Fibroblast of skin of left quadriceps (primary cell): ENCODE data around the gene RAB3GAP2.
"Not testable (repeated sequence)": the region's sequence is repeated elsewhere in the genome, so short reads cannot be mapped to it uniquely, and the experiment has no call there.

Experiments
- DNase-seq, 2 experiments: peaks; one replicate each; pipeline ENCODE4 v3.0.0-alpha.2; 2013; ENCODE audit warnings: low read depth in 2 of 2

RAB3GAP2 gene

GRCh38 chr1:220139966-220140365 is 132.3 kb downstream of the RAB3GAP2 start:
- DNase-seq = no peak

DNA sequence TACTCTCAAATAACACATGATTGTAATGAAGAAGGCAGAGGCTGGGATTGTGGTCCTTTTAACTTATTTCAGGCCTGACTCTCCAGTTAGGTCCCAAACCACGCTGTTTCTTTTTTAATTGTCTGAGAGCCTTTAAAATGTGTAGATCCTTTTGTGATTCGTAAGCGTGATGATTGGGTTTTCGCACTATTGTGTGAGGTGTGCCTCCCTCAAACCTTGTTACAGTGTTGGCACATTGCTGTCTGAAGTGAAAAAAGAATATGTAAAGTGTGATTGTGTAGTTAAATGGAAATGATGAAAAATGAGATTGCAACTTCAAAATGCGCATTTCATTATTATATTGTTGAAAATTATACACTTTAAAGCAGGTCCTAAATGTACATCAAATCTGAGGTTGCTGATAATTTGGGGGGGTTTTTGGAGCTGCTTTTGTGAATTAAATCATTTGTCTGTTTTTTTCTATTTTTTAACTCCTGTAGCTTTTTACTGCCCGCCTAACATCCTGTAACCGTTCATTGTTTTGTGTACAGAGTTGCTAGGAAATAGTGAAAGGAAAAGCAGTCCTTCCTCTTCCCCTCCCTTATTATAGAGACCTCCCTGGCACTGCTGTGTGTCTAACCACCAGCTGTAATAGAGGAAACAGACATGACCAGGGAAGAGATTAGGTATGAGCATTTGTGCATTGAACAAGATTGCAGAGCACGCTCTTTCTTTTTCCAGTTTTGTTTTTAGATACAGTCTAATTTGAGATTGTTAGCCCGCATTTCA is 135.1 kb downstream of the RAB3GAP2 start:
- no peak for DNase-seq

DNA sequence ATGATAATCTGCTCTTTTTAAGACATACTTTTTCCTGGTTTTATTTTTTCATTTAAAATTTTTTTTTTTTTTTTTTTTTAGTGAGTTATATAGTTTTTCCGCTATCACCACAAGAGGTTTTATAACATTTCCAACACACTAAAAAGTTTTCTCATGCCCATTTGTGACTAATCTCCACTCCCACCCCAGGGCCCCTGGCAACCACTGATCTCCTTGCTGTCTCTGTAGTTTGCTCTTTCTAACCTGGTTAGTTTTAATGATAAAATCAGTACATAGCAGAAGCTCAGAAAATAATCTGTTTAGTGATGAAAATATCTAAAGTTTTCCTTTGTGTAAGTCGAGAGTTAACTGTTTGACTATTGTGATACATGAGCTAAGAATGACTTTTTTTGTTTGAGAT is 136.5 kb downstream of the RAB3GAP2 start:
- no peak for DNase-seq

DNA sequence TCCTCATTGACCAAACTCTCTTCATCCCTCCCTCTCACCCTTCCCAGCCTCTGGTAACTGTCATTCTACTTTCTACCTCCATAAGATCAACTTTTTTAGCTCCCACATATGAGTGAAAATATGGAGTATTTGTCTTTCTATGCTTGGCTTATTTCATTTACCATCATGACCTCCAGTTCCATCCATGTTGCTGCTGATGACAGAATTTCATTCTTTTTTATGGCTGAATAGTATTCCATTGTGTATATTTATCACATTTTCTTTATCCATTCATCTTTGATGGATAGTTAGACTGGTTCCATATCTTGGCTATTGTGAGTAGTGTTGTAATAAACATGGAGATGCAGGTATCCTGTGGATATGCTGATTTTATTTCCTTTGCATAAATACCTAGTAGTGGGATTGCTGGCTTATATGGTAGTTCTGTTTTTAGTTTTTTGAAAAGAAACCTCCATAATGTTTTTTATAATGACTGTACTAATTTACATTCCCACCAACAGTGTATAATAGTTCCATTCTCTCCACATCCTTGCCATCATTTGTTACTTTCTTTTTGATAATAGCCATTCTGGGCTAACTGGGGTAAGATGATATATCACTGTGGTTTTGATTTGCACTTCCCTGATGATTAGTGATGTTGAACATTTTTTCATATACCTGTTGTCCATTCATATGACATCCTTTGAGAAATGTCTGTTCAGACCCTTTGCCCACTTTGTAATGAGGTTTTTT is 142.6 kb downstream of the RAB3GAP2 start:
- DNase-seq = no peak

- DNase-seq = no peak
These were observed 145.2 kb downstream of the RAB3GAP2 start for GRCh38 chr1:220127076-220127475.

- DNase-seq = peak; percentile 43 to 46
These were observed 147.7 kb downstream of the RAB3GAP2 start for GRCh38 chr1:220124542-220124941.

DNA sequence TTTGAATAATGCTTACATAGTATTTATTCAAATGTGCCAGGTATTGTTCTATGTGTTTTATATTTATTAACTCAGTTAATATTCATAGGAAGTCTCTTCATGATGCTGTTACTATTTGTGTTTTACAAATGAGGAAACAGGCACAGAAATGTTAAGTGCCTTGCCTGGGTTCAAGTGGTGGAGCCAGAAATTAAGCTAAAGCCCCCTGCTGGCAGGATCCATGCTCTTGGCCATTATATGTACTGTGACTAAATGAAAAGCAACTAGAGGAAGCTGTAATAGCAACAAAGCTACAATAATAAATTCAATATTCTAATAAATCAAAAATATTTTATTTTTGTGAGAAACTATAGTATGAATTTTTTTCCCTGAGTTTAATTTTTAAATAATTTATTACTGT is 148.4 kb downstream of the RAB3GAP2 start:
- DNase-seq = no peak

DNA sequence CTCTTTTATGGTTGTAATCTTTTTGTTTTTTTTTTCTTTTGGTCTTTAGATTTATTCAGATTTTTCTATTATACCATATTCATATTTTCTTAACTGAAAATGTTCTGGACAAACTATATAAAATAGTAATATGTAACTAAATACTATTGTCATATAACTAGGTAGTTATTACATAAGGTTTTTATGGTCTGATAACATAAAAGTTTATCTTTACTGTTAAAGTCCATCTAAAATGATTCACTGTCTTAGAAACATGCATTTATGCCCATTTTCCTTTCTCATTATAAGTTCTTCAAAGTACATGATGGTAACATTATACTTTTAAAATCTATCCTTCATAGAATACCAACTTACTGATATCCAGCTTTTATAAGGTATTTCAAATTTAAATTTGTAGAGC is 149.2 kb downstream of the RAB3GAP2 start:
- no peak for DNase-seq

DNA sequence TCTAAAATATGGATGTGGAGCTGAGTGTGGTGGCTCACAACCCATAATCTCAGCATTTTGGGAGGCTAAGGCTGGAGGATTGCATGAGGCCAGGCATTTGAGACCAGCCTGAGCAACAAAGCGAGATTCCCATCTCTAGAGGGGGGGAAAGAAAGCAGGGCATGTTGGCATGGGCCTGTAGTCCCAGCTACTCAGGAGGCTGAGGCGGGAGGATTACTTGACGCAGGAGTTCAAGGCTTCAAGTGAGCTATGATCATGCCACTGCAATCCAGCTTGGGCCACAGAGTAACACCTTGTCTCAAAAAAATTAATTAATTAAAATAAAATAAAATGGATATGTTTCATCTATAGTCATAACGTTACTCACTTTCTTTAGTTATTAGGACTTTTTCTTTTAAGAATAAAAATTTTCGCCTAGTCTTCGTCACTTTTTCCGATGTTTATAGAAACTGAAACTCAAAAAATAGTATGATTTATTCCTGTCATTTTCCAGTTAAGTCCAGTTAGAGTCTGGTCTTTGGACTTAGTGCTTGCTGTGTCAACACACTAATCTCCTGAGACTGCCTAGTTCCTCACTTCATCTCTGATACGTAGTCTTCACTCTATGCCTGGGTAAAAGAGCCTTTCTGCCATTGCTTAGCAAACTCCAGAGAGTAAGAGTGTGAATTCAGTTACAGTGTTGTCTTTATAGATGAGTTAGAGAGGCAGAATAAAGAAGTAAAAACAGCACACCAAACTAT is 150.3 kb downstream of the RAB3GAP2 start:
- no peak for DNase-seq

DNA sequence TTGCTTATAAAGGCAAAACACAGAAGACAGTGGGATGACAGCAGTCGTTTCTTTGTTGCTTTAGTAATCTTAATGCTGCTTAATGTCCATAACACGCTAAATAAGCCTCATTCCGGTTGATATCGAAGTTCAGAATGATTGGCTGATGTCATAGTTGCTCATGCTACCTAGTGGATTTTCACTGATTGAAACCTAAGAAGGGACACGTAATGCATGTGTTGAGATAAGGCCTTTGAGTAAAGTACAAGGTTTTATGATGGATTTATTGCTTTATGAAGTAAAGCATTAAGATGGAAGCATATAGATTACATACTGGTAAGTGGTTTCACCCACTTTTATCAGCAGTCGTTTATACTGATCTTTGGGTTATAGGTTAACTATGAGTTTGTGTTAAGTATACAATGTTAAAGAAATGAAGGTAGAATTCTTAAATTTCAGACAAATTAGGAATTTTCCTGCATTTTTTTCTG is 153.2 kb downstream of the RAB3GAP2 start:
- no peak for DNase-seq

GRCh38 chr1:220113136-220113695 is 159.0 kb downstream of the RAB3GAP2 start:
- no peak for DNase-seq

DNA sequence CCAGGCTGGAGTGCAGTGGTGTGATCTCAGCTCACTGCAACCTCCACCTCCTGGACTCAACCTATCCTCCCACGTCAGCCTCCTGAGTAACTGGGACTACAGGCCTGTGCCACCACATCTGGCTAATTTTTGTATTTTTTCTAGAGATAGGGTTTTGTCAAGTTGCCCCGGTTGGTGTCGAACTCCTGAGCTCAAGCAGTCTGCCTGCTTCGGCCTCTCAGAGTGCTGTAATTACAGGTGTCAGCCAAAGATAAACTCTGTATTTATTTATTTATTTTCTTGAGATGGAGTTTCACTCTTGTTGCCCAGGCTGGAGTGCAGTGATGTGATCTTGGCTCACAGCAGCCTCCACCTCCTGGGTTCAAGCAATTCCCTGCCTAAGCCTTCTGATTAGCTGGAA is 159.7 kb downstream of the RAB3GAP2 start:
- DNase-seq = not testable (repeated sequence)

DNA sequence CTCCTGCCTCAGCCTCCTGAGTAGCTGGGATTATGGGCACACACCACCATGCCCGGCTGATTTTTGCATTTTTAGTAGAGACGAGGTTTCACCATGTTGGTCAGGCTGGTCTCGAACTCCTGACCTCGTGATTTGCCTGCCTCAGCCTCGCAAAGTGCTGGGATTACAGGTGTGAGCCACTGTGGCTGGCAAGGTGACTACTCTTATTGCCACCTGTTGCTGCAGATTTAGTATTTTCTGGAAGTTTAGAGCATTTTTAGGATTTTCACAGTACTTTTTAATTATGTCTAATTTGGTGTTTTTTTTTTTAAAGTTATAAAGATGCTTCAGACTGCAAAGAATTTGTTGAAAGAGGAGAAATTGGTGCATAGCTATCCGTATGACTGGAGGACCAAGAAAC is 161.8 kb downstream of the RAB3GAP2 start:
- not testable (repeated sequence) for DNase-seq

- no peak for DNase-seq
These were observed 172.4 kb downstream of the RAB3GAP2 start for GRCh38 chr1:220099826-220100225.
